HG03521 (cell line): ENCODE results near the gene ADAMTSL1.

ENCODE experiments used
- ATAC-seq: cut with Tn5 transposase; IDR thresholded peaks from one replicate; pipeline ENCODE4 v1.9.1; 2021; ENCODE audit warnings: mild to moderate bottlenecking, moderate library complexity; ENCODE audit not compliant: unreplicated experiment

Gene ADAMTSL1

DNA sequence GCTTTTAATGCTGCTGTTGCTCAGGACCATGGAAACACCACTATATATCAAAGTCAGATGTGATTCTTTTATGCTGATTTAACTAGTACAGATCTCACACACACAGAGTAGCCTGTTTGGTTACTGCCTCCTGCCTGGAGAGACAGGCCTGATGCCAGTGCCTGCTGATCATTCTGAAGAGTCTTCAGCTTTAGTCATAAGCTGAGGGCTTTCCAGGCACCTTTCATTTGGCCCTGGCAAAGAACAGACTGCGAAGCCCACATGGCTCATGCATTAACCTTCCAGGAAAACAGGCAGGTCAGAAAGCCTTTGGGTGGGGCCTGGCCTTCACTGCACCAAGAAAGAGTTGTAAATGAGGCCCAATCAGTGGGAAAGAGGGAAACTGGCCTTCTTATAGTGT lies 414.3 kb downstream of the ADAMTSL1 start:
- ATAC-seq, result no peak

- no peak for ATAC-seq
Observed at GRCh38 chr9:18889550-18889949, 415.6 kb downstream of the ADAMTSL1 start.

DNA sequence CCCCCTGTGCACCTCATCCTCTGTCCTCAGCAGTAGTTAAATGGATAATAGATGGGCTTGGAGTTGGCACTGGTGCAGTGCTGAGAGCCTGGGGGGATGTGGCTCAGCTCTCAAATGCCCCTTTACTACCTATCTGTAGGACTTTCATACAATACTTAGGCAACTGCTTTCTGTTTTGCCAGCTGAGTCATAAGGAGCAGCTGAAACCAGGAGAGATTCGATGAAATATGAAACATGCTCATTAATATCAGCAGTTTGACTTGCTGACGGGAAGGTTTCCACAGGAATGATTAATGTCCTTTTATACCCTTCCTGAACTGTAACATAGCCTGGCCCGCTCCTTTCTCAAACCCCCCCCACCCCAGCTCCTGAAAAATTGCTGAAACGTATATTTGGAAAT lies 416.4 kb downstream of the ADAMTSL1 start:
- ATAC-seq, result peak; percentile 54

- no peak for ATAC-seq
Observed at GRCh38 chr9:18891946-18892670, 418.2 kb downstream of the ADAMTSL1 start.

- no peak for ATAC-seq
Observed at GRCh38 chr9:18893046-18893445, 419.1 kb downstream of the ADAMTSL1 start.

- ATAC-seq, result no peak
Observed at GRCh38 chr9:18893491-18893890, 419.5 kb downstream of the ADAMTSL1 start.

GRCh38 chr9:18896004-18896403 lies 422.1 kb downstream of the ADAMTSL1 start:
- ATAC-seq, result no peak

GRCh38 chr9:18896531-18897179 lies 422.7 kb downstream of the ADAMTSL1 start:
- no peak for ATAC-seq

DNA sequence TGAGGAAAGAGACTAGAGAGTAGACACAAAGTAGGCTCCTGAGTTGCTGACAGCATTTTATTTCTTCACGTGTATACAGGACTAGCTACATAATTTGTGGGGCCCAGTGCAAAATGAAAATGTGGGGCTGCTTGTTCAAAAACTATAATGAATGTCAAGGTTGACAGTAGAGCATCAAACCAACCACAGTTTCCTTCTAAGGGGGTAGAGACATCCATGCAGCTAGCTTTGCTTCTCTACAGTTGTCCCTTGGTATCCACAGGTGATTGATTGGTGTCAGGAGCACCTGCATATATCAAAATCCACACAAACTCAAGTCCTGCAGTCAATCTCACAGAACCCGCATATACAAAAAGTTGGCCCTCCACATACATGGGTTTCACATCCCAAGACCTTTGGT lies 429.5 kb downstream of the ADAMTSL1 start:
- no peak for ATAC-seq

DNA sequence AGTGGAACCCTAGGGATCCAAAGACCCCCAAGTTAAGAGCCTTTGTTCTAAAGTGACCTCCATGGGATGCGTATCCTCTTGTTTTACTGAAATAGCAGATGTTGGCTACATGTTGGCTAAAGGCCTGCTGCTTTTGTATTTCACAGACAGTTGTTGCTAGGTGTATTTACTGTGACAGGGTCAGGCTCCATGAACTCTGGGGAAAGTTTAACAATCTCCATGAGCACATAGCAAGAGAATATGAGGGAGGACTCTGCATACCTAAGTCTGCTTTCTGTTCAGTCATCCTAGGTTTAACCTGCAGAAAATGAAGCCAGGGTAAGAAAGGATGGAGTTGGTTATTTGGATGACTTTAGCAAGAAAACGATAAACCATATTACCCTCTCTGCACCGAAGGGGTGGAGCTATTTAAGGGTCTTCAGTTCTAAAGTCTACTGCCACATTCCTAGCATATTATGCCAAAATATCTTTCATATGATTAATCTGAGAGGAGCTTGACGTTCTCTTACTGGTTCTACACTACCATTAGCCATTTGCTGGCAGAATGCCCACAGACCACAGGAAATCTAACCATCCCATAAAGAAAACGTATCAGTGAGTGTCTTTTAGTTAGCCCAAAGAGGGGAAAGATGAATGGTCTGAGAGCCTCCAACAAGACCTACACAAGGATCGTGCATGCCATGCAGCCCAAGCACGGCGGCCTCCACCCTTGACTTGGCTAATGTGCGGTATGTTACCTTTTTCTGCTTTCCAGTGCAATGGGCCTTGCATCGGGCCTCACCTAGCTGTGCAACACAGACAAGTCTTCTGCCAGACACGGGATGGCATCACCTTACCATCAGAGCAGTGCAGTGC lies 431.3 kb downstream of the ADAMTSL1 start:
- no peak for ATAC-seq

- no peak for ATAC-seq
Observed at GRCh38 chr9:18905883-18906629, 432.1 kb downstream of the ADAMTSL1 start.

GRCh38 chr9:18906656-18907395 lies 432.9 kb downstream of the ADAMTSL1 start:
- no peak for ATAC-seq

- no peak for ATAC-seq
Observed at GRCh38 chr9:18907927-18908625, 434.1 kb downstream of the ADAMTSL1 start.

- no peak for ATAC-seq
Observed at GRCh38 chr9:18909140-18910018, 435.4 kb downstream of the ADAMTSL1 start.

DNA sequence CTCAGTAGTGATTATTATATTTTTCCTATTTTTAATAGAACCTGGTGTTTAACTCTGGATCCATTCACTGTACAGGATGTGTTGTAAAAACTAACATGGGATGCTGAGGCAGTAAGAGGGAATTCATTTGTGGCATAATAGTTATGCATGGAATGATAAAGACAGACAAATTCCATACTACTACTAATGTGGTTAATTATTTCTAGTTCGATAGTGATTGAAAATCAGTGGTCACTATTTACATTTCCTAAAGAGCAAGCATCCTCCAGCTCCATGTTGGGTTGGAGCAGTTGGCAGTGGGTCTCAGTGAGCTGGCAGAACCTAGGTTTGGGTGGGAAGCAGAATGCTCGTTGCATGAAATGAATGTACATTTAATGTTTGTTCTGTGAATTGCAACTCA lies 436.5 kb downstream of the ADAMTSL1 start:
- ATAC-seq, result no peak

DNA sequence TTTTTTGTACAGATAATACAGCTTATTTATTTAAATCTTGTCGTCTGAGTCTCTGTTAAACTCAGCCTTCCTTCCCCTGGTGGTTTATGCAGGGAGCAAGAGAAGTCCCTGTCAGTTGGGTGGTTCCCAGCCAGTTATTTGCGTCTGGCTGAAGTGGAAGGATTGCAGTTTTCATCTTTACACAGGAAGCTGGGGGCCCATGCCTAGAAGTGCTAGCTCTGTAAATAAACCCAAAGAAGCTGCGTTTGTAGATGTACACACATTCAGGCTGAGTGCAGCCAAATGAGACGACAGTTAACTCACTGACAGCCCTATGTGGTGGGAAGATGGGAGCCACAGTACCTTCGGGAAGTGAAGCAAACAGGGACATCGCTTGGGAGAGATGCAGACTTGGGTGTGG lies 437.0 kb downstream of the ADAMTSL1 start:
- ATAC-seq, result no peak

- ATAC-seq, result no peak
Observed at GRCh38 chr9:18911714-18912342, 437.9 kb downstream of the ADAMTSL1 start.
